ENCODE results near the gene DIO2.

DIO2 gene

GRCh38 chr14:80211153-80212022 lies at the start of gene DIO2:
DIO2 (minus strand) TSS chr14:80211504; CDS start chr14:80211472, 32 bp downstream.
- no peak for DNase-seq

DNA sequence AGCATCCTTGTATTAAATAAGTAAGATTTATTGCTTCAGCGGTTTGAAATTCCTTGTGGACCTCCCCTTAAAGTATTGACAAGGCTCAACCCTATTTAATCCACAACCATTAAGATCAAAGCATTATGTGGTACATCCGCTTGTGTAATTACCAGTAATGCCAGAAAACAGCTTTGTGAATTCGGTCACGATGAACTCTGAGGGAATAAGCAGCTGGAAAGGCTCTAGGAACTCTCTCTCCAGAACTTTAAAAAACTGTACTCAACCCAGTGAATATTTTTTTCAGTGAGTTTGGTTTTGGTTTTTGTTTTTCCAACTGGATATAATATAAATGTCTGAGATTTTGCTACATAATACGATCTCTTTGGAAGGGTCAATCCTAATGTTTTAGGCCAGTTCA lies 49.3 kb upstream of the DIO2 start:
- DNase-seq = no peak

DNA sequence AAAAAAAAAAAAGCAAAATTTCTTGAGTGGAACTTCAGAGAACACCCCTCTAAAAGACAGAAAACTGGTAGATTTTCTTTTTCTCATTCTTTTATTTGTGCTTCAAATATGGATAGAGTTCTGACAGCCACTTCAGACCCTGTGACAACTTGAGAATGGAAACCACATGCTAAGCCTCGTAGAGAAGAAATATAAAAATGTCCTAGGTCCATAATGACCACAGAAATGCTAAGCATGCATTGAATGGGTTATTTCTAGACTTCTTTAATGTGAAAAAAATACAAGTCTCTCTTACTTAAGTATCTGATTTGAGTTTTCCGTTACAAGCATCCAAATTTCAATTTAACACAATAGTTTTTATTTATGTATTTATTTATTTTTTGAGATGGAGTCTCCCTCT lies 28.3 kb upstream of the DIO2 start:
- DNase-seq = no peak

DNA sequence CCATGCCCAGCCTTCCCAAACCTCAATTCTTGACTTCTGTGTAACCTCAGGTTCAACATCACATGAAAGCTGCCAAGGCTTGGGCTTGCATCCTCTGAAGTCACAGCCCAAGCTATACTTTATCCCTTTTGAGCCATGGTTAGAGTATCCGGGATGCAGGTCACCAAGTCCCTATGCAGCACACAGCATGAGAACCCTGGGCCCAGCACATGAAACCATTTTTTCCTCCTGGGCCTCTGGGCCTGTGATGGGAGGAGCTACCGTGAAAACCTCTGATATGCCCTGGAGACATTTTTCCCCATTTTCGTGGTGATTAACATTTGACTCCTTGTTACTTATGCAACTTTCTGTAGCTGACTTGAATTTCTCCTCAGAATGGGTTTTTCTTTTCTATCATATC lies 25.8 kb upstream of the DIO2 start:
- DNase-seq = no peak

DNA sequence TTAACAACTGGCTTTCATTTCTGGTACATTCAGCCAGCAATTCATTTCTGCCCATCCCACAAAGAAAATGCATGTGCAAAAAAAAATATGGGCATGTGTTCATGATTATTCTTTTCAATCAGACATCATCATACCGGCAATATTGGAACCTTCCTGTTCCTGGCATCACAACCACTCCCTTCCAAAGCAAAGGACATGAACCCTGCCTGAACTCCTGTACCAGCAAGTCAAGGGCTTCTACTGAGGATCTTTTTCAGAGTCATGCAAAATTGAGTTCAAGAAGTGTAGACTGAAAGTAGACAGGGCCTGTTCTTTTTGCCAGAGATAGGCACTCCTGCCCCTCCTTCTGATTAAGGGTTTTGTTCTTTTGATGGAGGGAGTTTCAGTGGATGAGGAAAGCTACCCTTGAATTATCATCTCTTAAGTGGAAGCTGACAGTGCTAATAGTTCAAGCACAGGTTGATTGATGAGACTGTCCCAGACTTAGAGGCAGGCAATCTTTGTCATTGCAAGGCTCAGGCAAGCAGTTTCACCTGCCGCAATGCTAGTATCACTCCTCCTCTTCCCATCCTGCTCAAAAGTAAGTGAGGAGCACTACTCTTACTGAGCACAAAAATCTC lies 22.3 kb upstream of the DIO2 start:
- no peak for DNase-seq

DNA sequence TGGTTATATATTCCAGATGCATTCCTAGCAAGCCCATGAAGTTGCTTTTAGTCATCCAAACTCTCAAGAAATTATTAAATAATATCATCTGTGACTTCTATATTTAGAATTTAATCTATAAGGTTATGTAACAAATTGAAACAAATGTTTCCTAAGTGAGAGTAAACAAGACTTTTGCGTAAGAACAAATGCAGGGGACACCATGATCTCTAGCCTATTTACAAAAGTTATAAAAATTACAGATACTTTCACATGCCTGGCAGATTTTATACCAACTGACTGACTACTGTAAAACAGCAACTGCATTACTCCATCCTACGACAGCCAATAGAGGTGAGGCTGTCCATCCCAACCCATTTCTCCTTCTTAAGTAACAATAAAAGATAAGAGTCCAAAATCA lies 20.4 kb upstream of the DIO2 start:
- DNase-seq = no peak

DNA sequence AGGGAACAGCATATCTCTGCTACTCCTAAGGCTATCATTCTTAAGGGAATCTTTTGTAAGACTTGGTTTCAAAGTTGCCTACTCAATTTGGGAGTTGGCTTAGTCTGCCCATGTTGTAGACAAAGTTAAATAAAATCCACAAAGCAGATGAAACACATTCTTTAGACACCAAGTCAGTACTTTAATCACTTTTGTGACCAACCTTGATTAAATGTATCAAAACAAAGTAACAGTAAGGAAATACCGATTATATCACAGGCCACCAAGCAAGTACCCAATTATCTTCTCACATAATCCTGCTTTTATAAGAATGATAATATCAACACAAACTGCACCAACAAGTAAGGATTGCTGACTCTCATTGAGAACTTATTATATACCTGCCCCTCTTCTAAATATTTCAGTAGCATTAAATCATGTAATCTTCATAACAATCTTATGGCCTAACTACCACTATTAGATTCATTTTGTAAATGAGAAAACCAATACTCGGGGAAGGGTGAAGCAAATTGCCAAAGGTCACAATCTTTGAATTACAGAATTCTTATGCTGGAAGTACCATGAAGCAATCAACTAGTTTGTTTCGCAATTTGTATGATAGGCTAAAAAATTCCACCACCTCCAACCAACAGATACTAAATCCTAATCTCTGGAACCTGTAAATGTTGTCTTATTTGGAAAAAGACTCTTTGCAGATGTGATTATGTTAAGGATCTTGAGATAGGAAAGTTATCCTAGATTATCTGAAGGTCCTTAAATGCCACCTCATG lies 12.6 kb upstream of the DIO2 start:
- DNase-seq = no peak

DNA sequence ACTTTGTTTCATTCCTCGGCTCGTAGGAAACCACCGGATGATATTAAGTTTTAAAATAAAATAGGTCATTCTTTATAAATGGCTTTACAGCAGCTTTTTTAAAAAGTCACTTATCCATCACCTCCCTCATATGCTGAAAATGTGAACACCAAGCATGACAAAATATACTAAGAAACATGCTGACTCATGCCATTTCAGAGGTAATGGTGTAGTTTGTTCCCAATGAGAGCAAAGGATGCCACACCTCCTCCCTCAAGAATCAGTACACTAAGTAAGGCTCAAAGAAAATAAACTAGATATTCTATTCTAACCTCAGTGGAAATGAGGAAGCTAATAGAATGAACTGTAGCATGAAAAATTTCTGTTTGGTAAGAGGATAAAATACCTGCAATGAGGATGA lies 5.5 kb upstream of the DIO2 start:
- no peak for DNase-seq

DNA sequence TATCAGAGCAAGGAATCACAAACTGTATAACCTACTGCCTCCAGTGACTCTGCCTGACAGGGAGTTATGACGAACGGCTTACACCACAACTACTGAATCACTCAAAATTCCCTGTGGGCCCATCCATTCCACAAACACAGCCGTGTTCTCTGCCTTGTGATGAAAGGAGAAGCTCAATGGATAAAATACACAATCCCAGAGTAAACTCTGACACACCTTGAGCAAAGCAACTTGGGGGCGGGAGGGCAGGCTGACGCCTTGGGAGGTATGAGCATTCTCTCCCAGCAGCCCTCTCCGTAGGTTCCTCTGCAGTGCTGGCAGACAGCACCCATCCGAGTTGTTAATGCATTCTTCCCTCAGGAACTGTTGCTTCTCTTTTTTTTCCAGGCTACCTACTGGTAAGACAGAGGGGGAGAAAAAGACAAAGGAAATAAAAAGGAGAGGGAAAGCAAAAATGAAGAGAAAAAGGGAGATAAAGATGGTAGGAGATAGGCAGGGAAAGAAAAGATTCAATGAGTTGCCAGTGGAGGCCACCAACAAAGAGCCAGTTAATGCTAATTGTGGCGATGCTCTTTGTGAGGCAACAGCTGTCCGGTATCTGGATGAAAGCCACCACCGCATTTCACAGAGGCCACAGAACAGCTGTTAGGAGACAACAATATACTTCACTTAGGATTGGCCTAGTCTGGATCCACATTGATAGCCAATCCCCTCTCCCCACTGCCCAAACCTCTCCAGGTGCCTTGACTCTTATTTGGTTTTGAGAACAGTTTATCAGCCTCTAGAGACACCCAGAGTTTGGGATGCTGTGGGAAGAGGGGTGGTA lies 4.7 kb upstream of the DIO2 start:
- peak; percentile 14 for DNase-seq

DNA sequence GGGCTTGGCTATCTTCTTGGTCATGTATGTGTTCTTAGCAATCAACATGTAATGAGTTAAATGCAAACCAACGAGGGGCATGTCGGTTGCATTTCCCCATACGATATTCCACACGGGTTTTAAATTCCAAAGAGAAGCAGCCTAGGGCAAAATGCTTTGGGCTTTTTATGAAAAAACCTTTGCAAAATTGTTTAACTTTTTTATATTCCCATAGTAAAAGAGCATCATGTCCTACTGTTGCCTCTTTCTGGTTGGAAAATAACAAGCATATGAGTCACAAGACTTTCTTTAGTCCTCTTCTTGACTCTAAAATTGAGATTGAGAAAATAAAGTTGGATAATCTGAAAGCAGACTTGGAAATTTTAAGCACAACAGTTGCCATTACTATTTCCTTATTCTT lies 3.8 kb upstream of the DIO2 start:
- no peak for DNase-seq

DNA sequence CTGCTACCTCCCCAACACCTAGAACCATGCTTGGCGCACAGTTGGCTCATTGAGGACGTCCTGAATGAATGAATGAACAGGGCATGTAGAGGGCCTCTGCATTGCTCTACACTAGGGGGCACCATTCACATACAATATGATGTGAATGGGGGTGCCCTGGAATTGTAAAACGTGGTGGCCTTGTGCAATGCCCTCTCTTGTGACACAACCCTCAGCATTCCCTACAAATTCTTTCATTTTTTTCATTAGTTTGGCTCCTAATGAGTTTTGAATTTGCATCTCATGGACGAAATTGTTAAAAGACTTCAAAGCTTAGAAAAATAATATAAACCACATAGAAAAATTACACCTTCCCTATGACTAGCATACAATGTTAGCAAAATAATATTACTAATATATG lies 2.3 kb upstream of the DIO2 start:
- DNase-seq = peak; percentile 13

- no peak for DNase-seq
These were observed 706 bp upstream of the DIO2 start for GRCh38 chr14:80212023-80212397.

DNA sequence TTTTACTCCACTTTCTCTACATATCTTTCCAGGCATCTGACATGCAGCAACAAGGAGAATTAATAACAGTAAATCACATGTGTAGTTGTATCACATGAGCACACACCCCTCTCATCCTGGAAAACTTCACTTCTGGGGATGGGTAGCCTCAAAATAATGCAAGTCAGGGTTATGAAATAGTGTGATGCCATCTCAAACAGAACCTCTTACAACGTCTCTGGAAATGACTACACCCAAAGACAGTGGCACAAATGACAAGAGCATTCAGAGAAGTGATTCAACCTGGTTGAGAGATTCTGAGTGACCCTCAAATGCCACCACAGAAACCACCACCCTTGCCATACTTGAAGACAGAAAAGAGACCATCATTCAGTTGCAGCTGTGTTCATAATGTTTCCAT lies 2.8 kb downstream of the DIO2 start:
- DNase-seq = no peak

DNA sequence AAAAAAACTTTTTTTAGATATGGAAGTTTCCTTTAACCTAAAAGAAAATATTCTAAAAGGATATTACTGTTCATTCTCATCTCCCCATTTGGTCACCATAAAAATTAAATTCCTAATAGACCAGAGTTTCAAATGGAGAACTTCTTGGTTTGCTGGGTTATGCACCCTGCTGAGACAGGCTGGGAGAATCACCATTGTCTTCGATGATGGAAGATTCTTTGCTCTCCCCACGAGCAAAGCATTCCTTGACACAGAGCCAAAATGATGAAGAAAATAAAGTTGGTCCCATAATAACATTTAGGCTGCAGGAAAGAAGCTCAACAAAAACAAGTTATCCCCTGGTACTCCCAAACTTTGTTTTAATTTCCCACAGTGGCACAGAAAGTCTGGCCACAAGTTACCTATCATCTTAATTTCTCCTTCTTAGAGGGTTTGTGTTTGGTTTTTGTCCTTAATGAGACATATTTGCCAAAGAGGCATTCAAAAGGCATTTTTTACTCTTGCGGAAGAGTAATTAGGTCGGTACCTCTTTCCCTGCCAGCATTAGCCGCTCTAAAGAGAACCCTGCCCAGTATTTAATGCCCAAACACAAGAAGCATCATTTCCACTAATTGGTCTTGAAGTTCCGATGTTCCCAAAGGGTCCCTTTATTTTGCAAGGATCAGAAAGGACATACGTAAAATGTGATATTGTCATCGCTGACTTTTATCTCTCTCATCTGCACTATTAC lies 4.8 kb downstream of the DIO2 start:
- no peak for DNase-seq

GRCh38 chr14:80202888-80203562 lies 8.3 kb downstream of the DIO2 start:
- DNase-seq = no peak

DNA sequence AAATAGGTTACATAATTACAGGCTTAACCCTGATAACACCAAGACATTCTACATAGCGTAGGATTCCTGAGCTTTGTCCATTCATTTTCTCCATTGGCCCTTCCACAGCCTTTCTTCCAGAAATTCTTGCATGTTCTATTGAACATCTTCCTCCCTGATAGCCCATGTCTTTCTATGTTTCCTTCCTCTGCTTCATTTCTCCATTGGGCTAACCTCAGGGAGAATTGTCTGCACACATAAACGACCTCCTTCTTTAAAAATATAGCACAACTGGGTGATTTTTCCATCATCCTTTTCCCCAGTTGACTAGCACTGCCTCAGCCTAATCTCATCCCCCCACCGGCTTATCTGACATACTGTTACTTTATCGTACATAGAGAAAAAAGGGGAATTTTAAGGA lies 11.2 kb downstream of the DIO2 start:
- DNase-seq = no peak

- DNase-seq = no peak
These were observed 22.7 kb downstream of the DIO2 start for GRCh38 chr14:80188571-80188970.

DNA sequence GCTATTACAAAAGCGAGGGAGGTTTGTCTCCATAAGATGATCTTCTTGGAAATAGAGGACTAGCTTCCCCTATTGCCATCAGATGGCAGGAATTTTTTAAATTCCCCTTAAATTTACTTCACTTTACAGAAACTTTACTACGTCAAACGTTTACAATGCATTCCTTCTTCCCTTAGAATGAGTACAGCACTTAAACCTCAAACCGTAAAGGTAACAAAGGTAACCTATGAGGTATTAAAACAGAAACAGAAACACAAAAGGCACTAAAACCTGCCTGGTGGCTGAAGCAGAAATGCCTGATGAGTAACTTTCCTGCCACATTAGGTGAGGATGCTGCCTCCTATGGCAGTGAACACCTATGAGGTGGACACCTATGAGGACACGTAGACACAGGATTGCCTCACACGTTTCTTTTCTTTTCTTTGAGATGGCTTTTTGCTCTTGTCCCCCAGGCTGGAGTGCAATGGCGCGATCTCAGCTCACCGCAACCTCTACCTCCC lies 25.0 kb downstream of the DIO2 start:
- no peak for DNase-seq

DNA sequence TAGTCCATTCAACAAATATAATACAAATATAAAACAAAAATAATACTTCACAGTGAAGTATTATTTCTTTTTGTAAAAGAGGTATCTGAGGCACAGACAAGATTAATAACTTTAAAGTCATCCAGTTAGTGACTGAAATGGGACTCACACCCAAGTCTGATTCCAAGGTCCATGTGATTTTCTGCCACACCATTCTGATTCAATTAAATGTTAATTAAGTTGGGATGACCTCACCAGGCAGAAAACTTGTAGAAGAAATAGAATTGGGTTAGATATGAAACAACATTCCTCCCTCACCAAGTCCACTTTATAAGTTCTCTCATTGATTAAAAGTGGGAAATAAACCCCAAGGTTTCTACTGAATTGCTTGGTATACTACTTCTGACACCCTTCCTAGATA lies 34.4 kb downstream of the DIO2 start:
- no peak for DNase-seq

DNA sequence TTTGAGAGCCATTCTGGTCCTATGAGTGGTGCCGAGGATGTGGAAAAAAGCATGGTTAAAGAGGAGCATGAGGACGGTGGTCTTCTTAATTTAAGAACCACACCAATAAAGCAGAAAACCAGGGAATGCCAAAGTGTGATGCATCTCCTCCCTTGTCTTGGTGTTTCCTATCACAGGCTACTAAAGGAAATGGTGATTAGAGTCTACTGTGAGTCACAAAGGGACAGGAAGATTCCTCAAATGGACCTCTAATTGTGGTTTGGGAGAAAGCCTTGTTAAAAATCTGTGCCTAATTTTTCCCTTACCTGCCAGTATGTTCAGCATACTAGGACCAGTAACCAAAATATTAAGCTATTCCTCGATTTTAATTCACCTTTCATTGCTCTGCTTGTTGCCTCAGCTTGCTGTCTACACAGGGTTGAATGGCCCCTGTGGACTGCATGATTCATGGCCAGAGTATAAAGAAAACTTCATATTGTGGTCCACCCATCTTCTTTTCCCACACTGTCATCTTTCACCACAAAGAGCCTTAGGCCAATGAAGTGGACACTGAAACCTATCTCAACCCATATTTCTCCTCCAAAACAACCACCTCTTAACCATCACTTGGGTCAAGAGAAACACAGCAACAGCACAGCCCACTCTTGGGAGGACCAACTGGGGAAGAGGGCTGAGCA lies 38.8 kb downstream of the DIO2 start:
- no peak for DNase-seq

Data from NCI-H524 treated with DMSO at 0.1 percent for 48 hours (cell line).